GM12878 (cell line): ENCODE measurements around the gene TES. TPM values are rescaled to one million over a fixed set of nuclear protein-coding genes. Genes with fewer than 3 reads are reported as not detected.

ENCODE experiments used
- ATAC-seq: fragments of 200-7000 bp; cut with Tn5 transposase; 3 replicates; pipeline ENCODE4 v1.9.1; 2020; ENCODE audit warnings: mild to moderate bottlenecking, moderate library complexity
- BruUV-seq: library from RNA; stranded (reverse); fragments of 400-500 nt; replicated peaks from 2 replicates; lab custom pipeline; 2021; lab: Mats Ljungman, UMichigan
- CTCF ChIA-PET: fragments of 300-600 bp; sonication (Branson Sonifier 250); formaldehyde crosslinking; extraction: SDS; loops from one replicate; lab custom pipeline; 2021; ENCODE audit warnings: inconsistent platforms; lab: Yijun Ruan, JAX
- POLR2A ChIA-PET: fragments of 350-600 bp; formaldehyde crosslinking; extraction: SDS; loops from one replicate; lab custom pipeline; 2021; ENCODE audit warnings: inconsistent platforms; lab: Charles Lee
- RAD21 ChIA-PET: fragments of 300-600 bp; sonication (Branson Sonifier 250); formaldehyde crosslinking; loops from one replicate; lab custom pipeline; 2023; ENCODE audit warnings: antibody characterized with exemption; ENCODE audit not compliant: unreplicated experiment; lab: Charles Lee
- SMC1A ChIA-PET: fragments of 300-600 bp; sonication (Branson Sonifier 250); formaldehyde crosslinking; loops from one replicate; lab custom pipeline; 2023; ENCODE audit not compliant: unreplicated experiment, uncharacterized antibody; lab: Charles Lee
- DNase-seq: peaks from one replicate; pipeline ENCODE4 v3.0.0-alpha.2; 2011; ENCODE audit warnings: low read depth, low spot score
- FAIRE-seq: peaks from 3 replicates; lab custom pipeline; 2011; peaks lifted over from hg19 to GRCh38; lab: Jason Lieb, UNC
- H2AFZ ChIP-seq: 2 replicates; pipeline ENCODE4 v1.6.0; 2011; ENCODE audit warnings: low read depth, low read length, control low read depth; ENCODE audit not compliant: control insufficient read depth
- H3K27ac ChIP-seq: 2 replicates; pipeline ENCODE4 v1.5.1; 2011; ENCODE audit warnings: control low read depth; ENCODE audit not compliant: control insufficient read depth, insufficient read depth
- H3K27me3 ChIP-seq, 2 experiments: replicated peaks in 1 of 2; 2 replicates each; pipeline versions ENCODE4 v1.6.0 to v1.6.1; 2011; ENCODE audit warnings: low read length in 1 of 2; ENCODE audit not compliant: control insufficient read depth in 2 of 2, insufficient read depth in 2 of 2
- H3K36me3 ChIP-seq, 2 experiments: 2 replicates each; pipeline ENCODE4 v1.5.1; 2011; ENCODE audit warnings: low read length in 1 of 2; ENCODE audit not compliant: control insufficient read depth in 2 of 2, insufficient read depth in 2 of 2
- H3K4me1 ChIP-seq: 2 replicates; pipeline ENCODE4 v1.6.1; 2011; ENCODE audit warnings: mild to moderate bottlenecking, low read length, moderate library complexity, mixed read lengths; ENCODE audit not compliant: control insufficient read depth, insufficient read depth
- H3K4me2 ChIP-seq: 2 replicates; pipeline ENCODE4 v1.6.0; 2011; ENCODE audit warnings: control low read depth; ENCODE audit not compliant: control insufficient read depth, insufficient read depth
- H3K4me3 ChIP-seq: fragments of 200-600 bp; sonication (generic); 2 replicates; pipeline ENCODE4 v1.5.1; 2016
- H3K79me2 ChIP-seq: 2 replicates; pipeline ENCODE4 v1.6.0; 2011; ENCODE audit warnings: low read length; ENCODE audit not compliant: control insufficient read depth, insufficient read depth
- H3K9ac ChIP-seq: 2 replicates; pipeline ENCODE4 v1.8.0; 2011; ENCODE audit warnings: low read length, control low read depth, mixed read lengths; ENCODE audit not compliant: control insufficient read depth, insufficient read depth
- H3K9me3 ChIP-seq: replicated peaks from 3 replicates; pipeline ENCODE4 v1.5.1; 2011; ENCODE audit warnings: mild to moderate bottlenecking, low read length; ENCODE audit not compliant: control insufficient read depth, insufficient read depth
- H4K20me1 ChIP-seq: 2 replicates; pipeline ENCODE4 v1.6.0; 2011; ENCODE audit not compliant: control insufficient read depth, insufficient read depth
- ATF2 ChIP-seq: IDR thresholded peaks from 2 replicates; pipeline ENCODE4 v1.6.1; 2012; ENCODE audit warnings: low read length, inconsistent platforms
- BCL3 ChIP-seq: IDR thresholded peaks from 2 replicates; pipeline ENCODE4 v1.6.1; 2011; ENCODE audit warnings: borderline replicate concordance, low read depth, mild to moderate bottlenecking, moderate library complexity, low read length; ENCODE audit not compliant: insufficient read depth, poor library complexity, severe bottlenecking
- CBX5 ChIP-seq: sonication (generic); IDR thresholded peaks from 2 replicates; pipeline ENCODE4 v1.6.1; 2016; ENCODE audit warnings: low read depth, moderate library complexity, mild to moderate bottlenecking, inconsistent platforms
- GATAD2B ChIP-seq: fragments of 450-650 bp; conservative IDR thresholded peaks from 2 replicates; pipeline ENCODE4 v1.6.1; 2017; ENCODE audit warnings: low read depth, mild to moderate bottlenecking, moderate library complexity
- HDAC2 ChIP-seq: fragments of 200-600 bp; sonication (generic); IDR thresholded peaks from 2 replicates; pipeline ENCODE4 v1.6.1; 2017
- HDAC6 ChIP-seq: fragments of 200-600 bp; sonication (generic); IDR thresholded peaks from one replicate; pipeline ENCODE4 v1.8.0; 2017; ENCODE audit warnings: antibody characterized with exemption; ENCODE audit not compliant: unreplicated experiment
- JUND ChIP-seq: IDR thresholded peaks from 2 replicates; pipeline ENCODE4 v1.6.1; 2012; ENCODE audit warnings: low read depth, mild to moderate bottlenecking, low read length, improper control_type of control experiment, moderate library complexity
- KAT2A ChIP-seq: conservative IDR thresholded peaks from 2 replicates; pipeline ENCODE4 v1.6.1; 2011; ENCODE audit warnings: low read depth, low read length; ENCODE audit not compliant: control insufficient read depth
- MAX ChIP-seq: IDR thresholded peaks from 2 replicates; pipeline ENCODE4 v1.6.1; 2012; ENCODE audit warnings: low read depth, low read length, improper control_type of control experiment
- MEF2B ChIP-seq: fragments of 450-650 bp; IDR thresholded peaks from 2 replicates; pipeline ENCODE4 v1.6.1; 2018; ENCODE audit warnings: mild to moderate bottlenecking, moderate library complexity; ENCODE audit not compliant: partially characterized antibody, poor library complexity, severe bottlenecking
- MYB ChIP-seq: fragments of 150-350 bp; IDR thresholded peaks from 2 replicates; pipeline ENCODE4 v1.6.1; 2014; ENCODE audit warnings: mild to moderate bottlenecking, low read depth, low read length, borderline replicate concordance
- MYC ChIP-seq: IDR thresholded peaks from 2 replicates; pipeline ENCODE4 v1.6.1; 2011; ENCODE audit warnings: mild to moderate bottlenecking, low read length, moderate library complexity, inconsistent platforms; ENCODE audit not compliant: insufficient read depth, insufficient replicate concordance, insufficient read length, severe bottlenecking
- NR2C2 ChIP-seq: IDR thresholded peaks from 2 replicates; pipeline ENCODE4 v1.6.1; 2011; ENCODE audit warnings: borderline replicate concordance, low read depth; ENCODE audit not compliant: control insufficient read depth, insufficient read length
- SIN3A ChIP-seq: IDR thresholded peaks from 2 replicates; pipeline ENCODE4 v1.6.1; 2012; ENCODE audit warnings: low read depth, low read length, improper control_type of control experiment
- SIX5 ChIP-seq: IDR thresholded peaks from 2 replicates; pipeline ENCODE4 v1.6.1; 2011; ENCODE audit warnings: mild to moderate bottlenecking, low read depth, low read length, moderate library complexity; ENCODE audit not compliant: severe bottlenecking
- WRNIP1 ChIP-seq: IDR thresholded peaks from 2 replicates; pipeline ENCODE4 v1.6.1; 2011; ENCODE audit warnings: low read depth, low read length, improper control_type of control experiment, borderline replicate concordance
- ZBTB11 ChIP-seq: fragments of 450-650 bp; formaldehyde crosslinking; IDR thresholded peaks from 2 replicates; pipeline ENCODE4 v1.5.0; 2022; ENCODE audit warnings: mild to moderate bottlenecking, missing genetic modification characterization
- ZNF207 ChIP-seq: fragments of 450-650 bp; IDR thresholded peaks from 2 replicates; pipeline ENCODE4 v1.6.1; 2014; ENCODE audit warnings: antibody characterized with exemption, mild to moderate bottlenecking, borderline replicate concordance
- ZZZ3 ChIP-seq: IDR thresholded peaks from 2 replicates; pipeline ENCODE4 v1.6.1; 2011; ENCODE audit warnings: low read depth; ENCODE audit not compliant: control insufficient read depth, insufficient read length
- WGBS: methylation state at CpG from one replicate; pipeline ENCODE4 v1.1.6; 2016; ENCODE audit warnings: low lambda C conversion rate; ENCODE audit not compliant: insufficient replicate concordance, insufficient coverage; ENCODE audit errors: missing lambda C conversion rate; 5-methylcytosine and 5-hydroxymethylcytosine counted together
- in situ Hi-C: fragments of 300-500 bp; cut with MboI; formaldehyde crosslinking; loops from 9 replicates; pipeline ENCODE4 v1.14.3; 2018; ENCODE audit warnings: mixed read lengths
- intact Hi-C: fragments of 100-400 bp; cut with micrococcal nuclease; formaldehyde crosslinking; loops from one replicate; pipeline ENCODE4 v1.14.2; 2022; ENCODE audit not compliant: unreplicated experiment
- polyA plus RNA-seq, 11 experiments: library from polyadenylated mRNA; depleted of rRNA in 4 of 11; unstranded in 6 of 11; stranded (reverse) in 5 of 11; fragments of >200 nt; fragmentation: Nextera tagmentation in 4 of 11; fragmentation: Illumina TruSeq in 1 of 11; extraction: Ambion mirVana in 4 of 11; extraction: Trizol in 1 of 11; gene quantifications; 1 replicate in 1 of 11; 2 replicates in 10 of 11; pipeline versions ENCODE4 v1.2.1 to v1.2.3, GENCODE V29; 2011 to 2016; ENCODE audit warnings: inconsistent platforms in 2 of 11, missing spikeins in 2 of 11, low read depth in 1 of 11
- total RNA-seq, 4 experiments: library from RNA; depleted of rRNA in 3 of 4; stranded (reverse); fragments of >200 nt in 3 of 4; fragmentation: Illumina TruSeq in 1 of 4; extraction: Trizol in 1 of 4; gene quantifications; 2 replicates each; pipeline versions ENCODE4 v1.2.1 to v1.2.3, GENCODE V29; 2013 to 2021

Gene TES
- total and polyA plus RNA-seq, 10 of the 15 experiments (the other 5 are each of a cell fraction or from before 2014, with no cell fraction given): 31.2 to 77.5 (median 59.2) TPM

GRCh38 chr7:116284390-116284789 lies 74.1 kb downstream of the TES start:
- Histone ChIP-seq H3K4me2 (no peak overlapping the region), H3K9me3 (no peaks in the 10 kb centered on the region), H3K27me3 (no peaks in the 10 kb centered on the region; a peak in 2 of 4 replicates), H3K36me3 (no peaks in the 10 kb centered on the region), H4K20me1 (no peaks in the 10 kb centered on the region), H3K79me2 (no peaks in the 10 kb centered on the region), H3K9ac (no peak overlapping the region), H2AFZ (no peak overlapping the region), H3K4me3 (no peak overlapping the region), H3K4me1 (no peaks in the 10 kb centered on the region), H3K27ac (no peak overlapping the region)
- no peak for FAIRE-seq
- ChIA-PET SMC1A (interaction anchor here (0.7 kb wide), 2 partner anchors 25 to 45 kb away, joined by 4 read pairs; no protein-coding TSS in a partner anchor), CTCF (interaction anchor here (1.6 kb wide), 1 partner anchor 307 kb away, joined by 5 read pairs; no protein-coding TSS in a partner anchor), POLR2A (interaction anchor here (0.6 kb wide), 1 partner anchor 40 kb away, joined by 3 read pairs; no protein-coding TSS in a partner anchor), RAD21 (no interaction called here)
- ATAC-seq: no peak
- in situ Hi-C loops (no loop called here), intact Hi-C loops (no loop called here)
- no peak for DNase-seq
- 16% methylated on average over 3 of the region's 3 CpGs for WGBS
- BruUV-seq: no TSS peak
- TF ChIP-seq HDAC6 (no peak), NR2C2 (no peak), KAT2A (no peak), BCL3 (no peak), MAX (no peak), MYB (no peak), MYC (no peak), JUND (no peak), ZZZ3 (no peak), GATAD2B (no peak), ATF2 (no peak), SIX5 (no peak), MEF2B (no peak), ZNF207 (no peak), WRNIP1 (no peak), HDAC2 (no peak), SIN3A (no peak), CBX5 (no peak), ZBTB11 (no peak)
